ENCODE results near the gene SC5D.

Gene SC5D

GRCh38 chr11:121268581-121268980, 24.0 kb upstream of the SC5D start:
- H3K4me3 ChIP-seq (ENCODE audit: low read depth, low read length): no peak overlapping the region
- DNase-seq (ENCODE audit: low read depth): no peak
- TF ChIP-seq, protein P1, sequence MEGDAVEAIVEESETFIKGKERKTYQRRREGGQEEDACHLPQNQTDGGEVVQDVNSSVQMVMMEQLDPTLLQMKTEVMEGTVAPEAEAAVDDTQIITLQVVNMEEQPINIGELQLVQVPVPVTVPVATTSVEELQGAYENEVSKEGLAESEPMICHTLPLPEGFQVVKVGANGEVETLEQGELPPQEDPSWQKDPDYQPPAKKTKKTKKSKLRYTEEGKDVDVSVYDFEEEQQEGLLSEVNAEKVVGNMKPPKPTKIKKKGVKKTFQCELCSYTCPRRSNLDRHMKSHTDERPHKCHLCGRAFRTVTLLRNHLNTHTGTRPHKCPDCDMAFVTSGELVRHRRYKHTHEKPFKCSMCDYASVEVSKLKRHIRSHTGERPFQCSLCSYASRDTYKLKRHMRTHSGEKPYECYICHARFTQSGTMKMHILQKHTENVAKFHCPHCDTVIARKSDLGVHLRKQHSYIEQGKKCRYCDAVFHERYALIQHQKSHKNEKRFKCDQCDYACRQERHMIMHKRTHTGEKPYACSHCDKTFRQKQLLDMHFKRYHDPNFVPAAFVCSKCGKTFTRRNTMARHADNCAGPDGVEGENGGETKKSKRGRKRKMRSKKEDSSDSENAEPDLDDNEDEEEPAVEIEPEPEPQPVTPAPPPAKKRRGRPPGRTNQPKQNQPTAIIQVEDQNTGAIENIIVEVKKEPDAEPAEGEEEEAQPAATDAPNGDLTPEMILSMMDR (IDR thresholded peaks at IDR 0.05; ENCODE audit: low read depth, low read length, missing control alignments): no peak

- TF ChIP-seq, protein P1 (IDR thresholded peaks at IDR 0.05; ENCODE audit: low read depth, low read length, missing control alignments): no peak
- H3K4me3 ChIP-seq (ENCODE audit: low read depth, low read length): no peak overlapping the region
- no peak for DNase-seq (ENCODE audit: low read depth)
These were observed 22.4 kb upstream of the SC5D start for GRCh38 chr11:121270001-121270678.

DNA sequence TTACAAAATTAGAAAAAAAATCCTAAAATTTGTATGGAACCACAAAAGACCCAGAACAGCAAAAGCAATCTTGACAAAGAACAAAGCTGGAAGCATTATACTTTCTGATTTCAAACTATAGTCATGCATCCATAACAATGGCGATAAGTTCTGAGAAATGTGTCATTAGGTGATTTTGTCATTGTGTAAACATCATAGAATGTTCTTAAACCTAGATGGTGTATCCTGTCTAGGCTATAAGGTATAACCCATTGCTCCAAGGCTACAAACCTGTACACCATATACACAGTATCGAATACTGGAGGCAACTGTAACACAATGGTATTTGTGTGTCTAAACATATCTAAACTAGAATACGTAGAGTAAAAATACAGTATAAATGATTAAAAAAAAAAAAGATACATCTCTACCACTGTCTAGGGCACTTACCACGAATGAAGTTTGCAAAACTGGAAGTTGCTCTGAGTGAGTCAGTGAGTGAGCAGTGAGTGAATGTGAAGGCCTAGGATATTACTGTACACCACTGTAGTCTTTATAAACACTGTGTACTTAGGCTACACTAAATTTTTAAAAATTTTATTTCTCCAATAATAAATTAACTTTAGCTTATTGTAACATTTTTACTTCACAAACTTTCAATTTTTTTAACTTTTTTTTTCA, 18.1 kb upstream of the SC5D start:
- no peak overlapping the region for H3K4me3 ChIP-seq (ENCODE audit: low read depth, low read length)
- DNase-seq (ENCODE audit: low read depth): no peak
- TF ChIP-seq, protein P1 (IDR thresholded peaks at IDR 0.05; ENCODE audit: low read depth, low read length, missing control alignments): no peak

DNA sequence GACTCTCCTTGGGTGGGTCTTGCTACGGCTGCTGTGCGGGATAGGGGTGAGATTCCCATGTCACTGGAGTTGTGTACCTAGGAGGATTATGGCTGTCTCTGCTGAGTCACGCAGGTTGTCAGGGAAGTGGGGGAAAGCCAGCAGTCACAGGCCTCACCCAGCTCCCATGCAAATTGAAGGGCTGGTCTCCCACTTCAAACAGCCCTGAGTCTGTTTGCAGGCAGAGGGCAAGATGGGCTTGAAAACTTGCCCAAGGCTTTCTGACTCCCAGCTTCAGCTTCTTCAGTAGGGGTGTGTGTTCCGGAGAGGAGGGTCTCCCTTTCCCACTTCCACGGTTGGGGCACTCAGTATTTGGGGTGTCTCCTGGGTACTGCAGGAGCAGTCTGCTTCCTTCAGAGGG, 10.9 kb upstream of the SC5D start:
- H3K4me3 ChIP-seq (ENCODE audit: low read depth, low read length): no peak overlapping the region
- TF ChIP-seq, protein P1 (IDR thresholded peaks at IDR 0.05; ENCODE audit: low read depth, low read length, missing control alignments): no peak
- no peak for DNase-seq (ENCODE audit: low read depth)

DNA sequence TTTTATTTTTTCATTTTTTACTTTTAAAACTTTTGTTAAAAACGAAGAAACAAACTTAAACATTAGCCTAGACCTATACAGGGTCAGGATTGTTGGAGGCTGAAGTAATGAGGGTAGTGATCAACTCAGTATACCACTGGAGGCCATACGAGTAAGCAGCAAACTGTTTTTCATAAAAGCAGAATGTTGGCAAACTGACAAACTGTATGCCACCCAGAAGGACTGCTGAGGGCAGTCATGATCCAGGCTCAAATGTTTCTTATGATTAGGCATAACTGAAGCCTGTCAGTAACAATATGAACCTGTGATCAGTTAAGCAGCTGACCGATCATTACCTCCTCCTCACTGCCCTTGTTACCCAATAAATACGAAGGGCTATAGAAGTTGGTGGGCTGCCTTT, 10.2 kb upstream of the SC5D start:
- no peak overlapping the region for H3K4me3 ChIP-seq (ENCODE audit: low read depth, low read length)
- no peak for DNase-seq (ENCODE audit: low read depth)
- TF ChIP-seq, protein P1 (IDR thresholded peaks at IDR 0.05; ENCODE audit: low read depth, low read length, missing control alignments): no peak

DNA sequence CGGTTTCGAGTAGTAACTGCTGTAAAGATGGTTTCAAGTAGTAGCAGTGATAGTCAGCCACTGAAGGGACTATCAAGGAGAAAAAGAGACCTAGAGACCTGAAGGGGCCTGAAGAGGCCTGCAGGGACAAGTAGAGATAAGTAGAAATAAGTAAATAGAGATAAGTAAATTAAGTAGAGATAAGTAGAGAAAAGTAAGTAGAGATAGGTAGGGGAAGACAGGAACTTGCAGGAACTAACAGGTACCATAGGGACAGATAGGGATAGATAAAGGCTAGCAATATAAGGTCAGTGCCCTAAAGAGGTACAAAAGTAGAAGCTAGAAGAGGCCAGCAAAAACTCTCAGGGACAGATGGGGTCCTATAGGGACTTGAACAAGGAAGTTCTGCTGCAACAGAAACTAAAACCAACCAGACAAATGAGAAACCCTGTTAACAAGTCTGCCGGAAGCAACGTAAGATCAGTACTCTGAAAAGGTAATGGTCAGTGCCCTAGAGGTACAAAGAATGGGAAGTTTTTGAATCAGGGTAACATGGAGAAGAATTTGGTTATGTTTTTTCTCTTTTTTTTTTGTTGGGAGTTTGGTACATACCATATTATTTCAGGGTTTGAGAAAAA, 9.6 kb upstream of the SC5D start:
- TF ChIP-seq, protein P1 (IDR thresholded peaks at IDR 0.05; ENCODE audit: low read depth, low read length, missing control alignments): no peak
- DNase-seq (ENCODE audit: low read depth): peak; percentile 59
- no peak overlapping the region for H3K4me3 ChIP-seq (ENCODE audit: low read depth, low read length)

Measured in GM12864 (cell line).